ENCODE data around the gene SMIM23.

- TF ChIP-seq SPI1 (IDR thresholded peaks at IDR 0.05; ENCODE audit: borderline replicate concordance, low read depth) (no peak), CTCF (IDR thresholded peaks at IDR 0.05; ENCODE audit: insufficient read depth, low read length) (no peak), POLR2AphosphoS5 (IDR thresholded peaks at IDR 0.05; ENCODE audit: low read depth) (no peak)
Measured at GRCh38 chr5:171789353-171789752, 3.7 kb downstream of the SMIM23 start.

Data from HL-60 (cell line).